ENCODE results near the gene SPIC. TPM values are rescaled to one million over a fixed set of nuclear protein-coding genes. Genes with fewer than 3 reads are reported as not detected.

SPIC gene

DNA sequence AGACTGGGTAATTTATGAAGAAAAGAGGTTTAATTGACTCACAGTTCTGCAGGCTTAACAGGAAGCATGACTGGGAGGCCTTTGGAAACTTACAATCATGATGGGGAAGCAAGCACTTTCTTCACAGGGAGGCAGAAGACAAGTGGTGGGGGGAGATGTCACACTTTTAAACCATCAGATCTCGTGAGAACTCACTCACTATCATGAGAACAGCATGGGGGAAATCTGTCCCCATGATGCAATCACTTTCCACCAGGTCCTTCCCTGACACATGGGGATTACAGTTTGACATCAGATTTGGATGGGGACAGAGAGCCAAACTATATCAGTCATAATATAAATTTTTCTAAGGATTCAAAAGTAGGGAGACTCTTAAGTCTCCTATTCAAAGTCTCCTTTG lies 46.0 kb downstream of the SPIC start:
- no peaks in the 10 kb centered on the region for H3K9me3 ChIP-seq (ENCODE audit: control insufficient read depth, low read length)
- H3K4me1 ChIP-seq (ENCODE audit: control insufficient read depth, insufficient read depth, low read depth, low read length) = no peaks in the 10 kb centered on the region
- H3K23ac ChIP-seq (ENCODE audit: low read length in 2 of 2) = no peak overlapping the region
- no peak overlapping the region for H2BK120ac ChIP-seq (ENCODE audit: low read depth, low read length)
- no peaks in the 10 kb centered on the region for H3K27me3 ChIP-seq (ENCODE audit: control insufficient read depth in 1 of 2, insufficient read depth in 1 of 2, low read length in 2 of 2)
- no peak overlapping the region for H3K4ac ChIP-seq (ENCODE audit: low read depth in 1 of 2, low read length in 2 of 2)
- H3K79me1 ChIP-seq (replicated peaks; ENCODE audit: low read length, poor library complexity, severe bottlenecking) = no peaks in the 10 kb centered on the region
- no peak overlapping the region for H2AK5ac ChIP-seq (ENCODE audit: low read length, severe bottlenecking)
- H3K36me3 ChIP-seq (ENCODE audit: control insufficient read depth in 1 of 2, insufficient read depth in 2 of 2, low read depth in 1 of 2, low read length in 2 of 2) = no peaks in the 10 kb centered on the region
- DNase-seq = no peak
- H2BK5ac ChIP-seq (ENCODE audit: low read depth, low read length, poor library complexity, severe bottlenecking) = no peak overlapping the region
- no CpG with 5 or more reads among the region's 1 CpG for WGBS
- H3K4me2 ChIP-seq (ENCODE audit: low read length, poor library complexity, severe bottlenecking) = no peak overlapping the region
- no peak overlapping the region for H3K4me3 ChIP-seq (ENCODE audit: insufficient read depth in 1 of 2, low read depth in 1 of 2, low read length in 2 of 2)
- no peak overlapping the region for H3K9ac ChIP-seq (ENCODE audit: low read length)
- H4K8ac ChIP-seq (ENCODE audit: low read length) = no peak overlapping the region
- H2BK15ac ChIP-seq (ENCODE audit: low read depth, poor library complexity, severe bottlenecking) = no peak overlapping the region
- no peak overlapping the region for H3K18ac ChIP-seq (ENCODE audit: low read depth in 1 of 2, low read length in 2 of 2)
- H2BK12ac ChIP-seq (ENCODE audit: low read length in 2 of 2) = no peak overlapping the region
- H4K91ac ChIP-seq (ENCODE audit: low read length) = no peak overlapping the region
- H2AFZ ChIP-seq (ENCODE audit: low read depth, low read length) = no peak overlapping the region
- no peak overlapping the region for H3K27ac ChIP-seq (ENCODE audit: low read length, poor library complexity, severe bottlenecking)
- no peak overlapping the region for H3K14ac ChIP-seq (ENCODE audit: low read length in 2 of 2)

DNA sequence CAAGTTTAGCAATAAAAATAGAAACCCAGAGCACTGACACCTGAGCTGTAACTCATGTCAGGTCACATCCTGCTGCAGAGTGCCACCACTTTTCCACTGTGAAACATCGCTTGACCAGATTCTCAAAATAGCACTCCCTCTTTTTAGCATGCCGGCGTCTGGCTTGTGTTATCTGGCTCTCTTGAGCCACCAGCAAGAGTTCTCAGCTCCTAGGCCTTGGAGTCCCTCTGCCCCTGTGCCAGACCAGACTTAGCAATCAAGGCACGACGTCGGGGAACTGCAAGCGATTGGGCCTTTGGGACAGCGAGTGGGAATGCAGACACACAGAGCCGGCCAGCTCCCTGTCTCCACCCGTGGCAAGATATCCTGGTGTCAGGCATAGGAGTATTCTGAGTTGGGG lies 52.5 kb downstream of the SPIC start:
- Histone ChIP-seq H3K9ac (ENCODE audit: low read length) (no peak overlapping the region), H4K8ac (ENCODE audit: low read length) (no peak overlapping the region), H3K4ac (ENCODE audit: low read depth in 1 of 2, low read length in 2 of 2) (no peak overlapping the region), H3K4me3 (ENCODE audit: insufficient read depth in 1 of 2, low read depth in 1 of 2, low read length in 2 of 2) (no peak overlapping the region), H2AK5ac (ENCODE audit: low read length, severe bottlenecking) (no peak overlapping the region), H2BK15ac (ENCODE audit: low read depth, poor library complexity, severe bottlenecking) (no peak overlapping the region), H3K4me1 (ENCODE audit: control insufficient read depth, insufficient read depth, low read depth, low read length) (no peaks in the 10 kb centered on the region), H3K9me3 (ENCODE audit: control insufficient read depth, low read length) (no peaks in the 10 kb centered on the region), H3K79me1 (replicated peaks; ENCODE audit: low read length, poor library complexity, severe bottlenecking) (no peaks in the 10 kb centered on the region), H3K27ac (ENCODE audit: low read length, poor library complexity, severe bottlenecking) (no peak overlapping the region), H2AFZ (ENCODE audit: low read depth, low read length) (no peak overlapping the region), H3K23ac (ENCODE audit: low read length in 2 of 2) (no peak overlapping the region), H2BK120ac (ENCODE audit: low read depth, low read length) (no peak overlapping the region), H3K4me2 (ENCODE audit: low read length, poor library complexity, severe bottlenecking) (no peak overlapping the region), H2BK12ac (ENCODE audit: low read length in 2 of 2) (no peak overlapping the region), H3K18ac (ENCODE audit: low read depth in 1 of 2, low read length in 2 of 2) (no peak overlapping the region), H3K27me3 (ENCODE audit: control insufficient read depth in 1 of 2, insufficient read depth in 1 of 2, low read length in 2 of 2) (peaks cover 0 to 3% of the 10 kb centered on the region in 2 experiments), H3K36me3 (ENCODE audit: control insufficient read depth in 1 of 2, insufficient read depth in 2 of 2, low read depth in 1 of 2, low read length in 2 of 2) (no peaks in the 10 kb centered on the region), H2BK5ac (ENCODE audit: low read depth, low read length, poor library complexity, severe bottlenecking) (no peak overlapping the region), H4K91ac (ENCODE audit: low read length) (no peak overlapping the region), H3K14ac (ENCODE audit: low read length in 2 of 2) (no peak overlapping the region)
- WGBS = 64% methylated on average over 10 of the region's 10 CpGs
- DNase-seq = no peak

DNA sequence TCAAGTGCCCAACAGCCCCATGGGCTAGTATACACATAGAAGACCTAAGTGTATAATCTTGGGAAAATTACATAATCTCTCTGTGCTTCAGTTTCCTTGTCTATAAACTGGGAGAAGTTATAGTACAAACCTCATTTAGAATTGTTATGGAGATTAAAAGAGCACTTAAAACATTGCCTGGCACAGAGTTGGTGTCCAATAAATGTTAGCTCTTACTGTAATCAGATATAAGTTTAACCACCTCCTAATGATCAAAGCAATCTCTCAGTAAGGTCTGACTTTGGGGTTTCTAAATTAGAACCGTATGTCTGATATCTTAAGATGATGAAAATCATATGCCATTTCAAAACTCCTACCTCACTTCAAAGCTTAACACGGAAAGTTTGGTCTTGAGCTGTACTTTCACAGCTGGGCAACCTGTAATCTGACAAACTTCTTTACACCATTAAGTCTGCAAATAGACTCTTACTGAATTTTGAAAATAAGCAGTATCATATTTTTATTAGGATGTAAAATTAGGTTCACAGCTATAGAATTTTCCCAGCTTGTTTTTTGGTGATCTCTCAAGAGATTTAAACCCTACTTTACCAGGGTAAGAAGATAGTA lies 61.0 kb downstream of the SPIC start:
- H3K27me3 ChIP-seq (ENCODE audit: control insufficient read depth in 1 of 2, insufficient read depth in 1 of 2, low read length in 2 of 2) = peaks cover 0 to 6% of the 10 kb centered on the region in 2 experiments
- H2AFZ ChIP-seq (ENCODE audit: low read depth, low read length) = no peak overlapping the region
- no peak for DNase-seq
- H2BK15ac ChIP-seq (ENCODE audit: low read depth, poor library complexity, severe bottlenecking) = no peak overlapping the region
- H3K4me1 ChIP-seq (ENCODE audit: control insufficient read depth, insufficient read depth, low read depth, low read length) = no peaks in the 10 kb centered on the region
- no peak overlapping the region for H2BK120ac ChIP-seq (ENCODE audit: low read depth, low read length)
- H3K79me1 ChIP-seq (replicated peaks; ENCODE audit: low read length, poor library complexity, severe bottlenecking) = no peaks in the 10 kb centered on the region
- no peaks in the 10 kb centered on the region for H3K9me3 ChIP-seq (ENCODE audit: control insufficient read depth, low read length)
- H3K4ac ChIP-seq (ENCODE audit: low read depth in 1 of 2, low read length in 2 of 2) = no peak overlapping the region
- no peak overlapping the region for H4K8ac ChIP-seq (ENCODE audit: low read length)
- H3K18ac ChIP-seq (ENCODE audit: low read depth in 1 of 2, low read length in 2 of 2) = no peak overlapping the region
- no peak overlapping the region for H3K9ac ChIP-seq (ENCODE audit: low read length)
- H4K91ac ChIP-seq (ENCODE audit: low read length) = no peak overlapping the region
- H3K4me2 ChIP-seq (ENCODE audit: low read length, poor library complexity, severe bottlenecking) = no peak overlapping the region
- H3K4me3 ChIP-seq (ENCODE audit: insufficient read depth in 1 of 2, low read depth in 1 of 2, low read length in 2 of 2) = no peak overlapping the region
- H3K36me3 ChIP-seq (ENCODE audit: control insufficient read depth in 1 of 2, insufficient read depth in 2 of 2, low read depth in 1 of 2, low read length in 2 of 2) = no peaks in the 10 kb centered on the region
- no peak overlapping the region for H3K14ac ChIP-seq (ENCODE audit: low read length in 2 of 2)
- H3K23ac ChIP-seq (ENCODE audit: low read length in 2 of 2) = no peak overlapping the region
- H3K27ac ChIP-seq (ENCODE audit: low read length, poor library complexity, severe bottlenecking) = no peak overlapping the region
- H2BK5ac ChIP-seq (ENCODE audit: low read depth, low read length, poor library complexity, severe bottlenecking) = no peak overlapping the region
- 93% methylated on average over 2 of the region's 2 CpGs for WGBS
- H2AK5ac ChIP-seq (ENCODE audit: low read length, severe bottlenecking) = no peak overlapping the region
- H2BK12ac ChIP-seq (ENCODE audit: low read length in 2 of 2) = no peak overlapping the region

Small RNA genes lying within 50 kb of the gene (small RNA-seq; reads per million reads assigned to genes)
- gene RF00019 (ENCODE audit: low read depth) (not detected), gene RNA5SP367 (ENCODE audit: low read depth) (not detected), gene RNU5E-5P (ENCODE audit: low read depth) (not detected)

Measured in mesenchymal stem cell (in vitro differentiated cells and primary cell).